Glutamatergic neuron (in vitro differentiated cells): ENCODE results near the gene CELSR2. TPM values are rescaled to one million over a fixed set of nuclear protein-coding genes. Genes with fewer than 3 reads are reported as not detected.

ENCODE experiments used
- DNase-seq: peaks from one replicate; pipeline ENCODE4 v3.0.0; 2022
- H3K27ac Mint-ChIP-seq: one replicate; pipeline ENCODE4 v1.8.0; 2020; ENCODE audit warnings: mild to moderate bottlenecking, mixed read lengths, inconsistent platforms; ENCODE audit not compliant: unreplicated experiment
- H3K27me3 Mint-ChIP-seq: one replicate; pipeline ENCODE4 v1.8.0; 2020; ENCODE audit warnings: mild to moderate bottlenecking, moderate library complexity, mixed read lengths, inconsistent platforms; ENCODE audit not compliant: unreplicated experiment
- H3K36me3 Mint-ChIP-seq: one replicate; pipeline ENCODE4 v1.8.0; 2020; ENCODE audit warnings: mild to moderate bottlenecking, mixed read lengths, inconsistent platforms; ENCODE audit not compliant: unreplicated experiment
- H3K4me1 Mint-ChIP-seq: one replicate; pipeline ENCODE4 v1.8.0; 2020; ENCODE audit warnings: mild to moderate bottlenecking, low read depth, mixed read lengths, inconsistent platforms; ENCODE audit not compliant: unreplicated experiment
- H3K4me3 Mint-ChIP-seq: one replicate; pipeline ENCODE4 v1.8.0; 2020; ENCODE audit warnings: mild to moderate bottlenecking, mixed read lengths, inconsistent platforms; ENCODE audit not compliant: unreplicated experiment
- H3K9me3 Mint-ChIP-seq: one replicate; pipeline ENCODE4 v1.8.0; 2020; ENCODE audit warnings: mild to moderate bottlenecking, moderate library complexity, mixed read lengths, inconsistent platforms; ENCODE audit not compliant: unreplicated experiment
- total RNA-seq: library from RNA; stranded (reverse); fragmentation: NEBNext Ultra II Directional; extraction: Animal tissue kit (Norgen Biotek cat#: 25700); gene quantifications from one replicate; pipeline ENCODE4 v1.2.1, GENCODE V29; 2021; ENCODE audit not compliant: unreplicated experiment
- TF ChIP-seq, protein P1 (sequence below): fragments of 200-600 bp; sonication (generic); IDR thresholded peaks from one replicate; pipeline ENCODE4 v1.5.0; 2021; ENCODE audit not compliant: partially characterized antibody, unreplicated experiment

Gene CELSR2
- total RNA-seq, 1 donor from 2014 or later: 181 TPM

DNA sequence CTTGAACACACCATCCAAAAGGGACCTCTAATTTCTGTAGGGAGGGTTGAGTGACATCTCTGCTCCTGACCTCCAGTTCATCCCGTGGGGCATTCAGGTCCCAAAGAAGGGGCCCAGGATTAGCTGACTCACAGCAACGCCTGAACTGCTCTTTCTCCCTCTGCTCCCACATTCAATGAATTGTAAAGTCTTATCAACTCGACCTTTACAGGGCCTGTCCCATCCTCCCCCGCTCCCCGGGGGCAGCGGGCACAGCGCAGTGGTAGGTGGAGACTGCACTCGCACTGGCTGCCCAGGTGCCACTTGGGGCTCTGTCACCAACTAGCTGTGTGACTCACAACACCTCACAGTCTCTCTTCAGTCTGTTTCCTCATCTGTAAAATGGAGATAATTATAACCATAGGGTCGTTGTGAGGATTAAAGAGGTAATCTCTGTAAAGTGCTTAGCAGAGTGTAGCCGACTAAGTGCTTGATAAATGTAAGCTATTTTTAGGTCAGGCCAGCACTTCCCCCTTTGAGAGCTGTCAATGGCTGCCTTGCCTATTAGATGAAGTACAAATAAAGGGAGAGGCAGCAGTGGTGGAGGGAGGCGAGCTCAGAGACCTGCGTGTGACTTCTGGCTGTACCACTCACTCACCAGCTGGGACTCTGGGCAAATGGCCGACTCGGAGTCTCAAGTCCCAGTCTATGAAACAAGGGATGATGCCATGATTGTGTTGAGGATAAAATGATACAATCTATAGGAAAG is 58.1 kb downstream of the CELSR2 start:
- TF ChIP-seq, protein P1, sequence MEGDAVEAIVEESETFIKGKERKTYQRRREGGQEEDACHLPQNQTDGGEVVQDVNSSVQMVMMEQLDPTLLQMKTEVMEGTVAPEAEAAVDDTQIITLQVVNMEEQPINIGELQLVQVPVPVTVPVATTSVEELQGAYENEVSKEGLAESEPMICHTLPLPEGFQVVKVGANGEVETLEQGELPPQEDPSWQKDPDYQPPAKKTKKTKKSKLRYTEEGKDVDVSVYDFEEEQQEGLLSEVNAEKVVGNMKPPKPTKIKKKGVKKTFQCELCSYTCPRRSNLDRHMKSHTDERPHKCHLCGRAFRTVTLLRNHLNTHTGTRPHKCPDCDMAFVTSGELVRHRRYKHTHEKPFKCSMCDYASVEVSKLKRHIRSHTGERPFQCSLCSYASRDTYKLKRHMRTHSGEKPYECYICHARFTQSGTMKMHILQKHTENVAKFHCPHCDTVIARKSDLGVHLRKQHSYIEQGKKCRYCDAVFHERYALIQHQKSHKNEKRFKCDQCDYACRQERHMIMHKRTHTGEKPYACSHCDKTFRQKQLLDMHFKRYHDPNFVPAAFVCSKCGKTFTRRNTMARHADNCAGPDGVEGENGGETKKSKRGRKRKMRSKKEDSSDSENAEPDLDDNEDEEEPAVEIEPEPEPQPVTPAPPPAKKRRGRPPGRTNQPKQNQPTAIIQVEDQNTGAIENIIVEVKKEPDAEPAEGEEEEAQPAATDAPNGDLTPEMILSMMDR: no peak
- peak; percentile 35 for DNase-seq
- Mint-ChIP-seq H3K27me3 (peaks cover 10% of the 10 kb centered on the region), H3K4me1 (peaks cover 50% of the 10 kb centered on the region), H3K4me3 (peak overlapping the region; percentile 74), H3K27ac (peak overlapping the region; percentile 91), H3K9me3 (peaks cover 7% of the 10 kb centered on the region), H3K36me3 (no peaks in the 10 kb centered on the region)

DNA sequence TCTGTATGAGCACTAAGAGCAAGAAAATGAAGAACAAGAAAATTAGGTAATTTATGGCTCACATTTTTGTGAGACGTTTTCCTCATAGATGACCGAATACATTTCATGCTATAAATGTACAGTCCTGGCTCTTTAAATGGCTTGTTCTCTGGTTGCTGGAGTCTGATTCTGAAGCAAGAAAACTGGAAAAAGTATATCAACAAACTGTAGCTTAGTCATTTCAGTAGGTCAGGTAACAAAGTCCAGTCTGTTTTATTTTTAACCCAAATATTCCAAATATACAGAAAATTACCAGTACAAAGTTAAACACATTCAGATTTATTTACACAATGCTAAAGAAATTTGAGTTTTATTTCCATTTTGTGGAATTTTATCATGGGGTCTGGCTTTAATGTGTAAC is 60.0 kb downstream of the CELSR2 start:
- Mint-ChIP-seq H3K4me1 (peaks cover 59% of the 10 kb centered on the region), H3K27me3 (peaks cover 12% of the 10 kb centered on the region), H3K9me3 (peaks cover 7% of the 10 kb centered on the region), H3K27ac (peak overlapping the region; percentile 72), H3K36me3 (peaks cover 2% of the 10 kb centered on the region), H3K4me3 (peak overlapping the region; percentile 42)
- TF ChIP-seq, protein P1: no peak
- no peak for DNase-seq

DNA sequence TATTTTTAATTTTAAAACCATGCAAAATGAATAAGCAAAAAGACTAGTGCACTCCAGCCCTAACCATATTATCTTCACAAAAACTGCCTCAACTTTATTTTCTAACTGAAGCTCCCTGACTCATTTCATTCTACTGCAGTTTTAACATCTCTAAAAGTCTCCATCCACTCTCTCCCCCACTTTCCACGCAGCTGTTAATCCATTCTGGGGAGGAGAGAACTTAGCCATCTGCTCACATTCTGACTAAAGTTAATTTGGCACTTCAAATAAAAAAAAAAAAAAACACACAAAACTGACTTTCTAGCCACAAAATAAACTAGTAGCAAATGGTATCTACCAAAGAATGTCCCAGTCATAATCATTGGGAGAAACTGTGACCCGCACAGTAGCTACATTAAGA is 62.9 kb downstream of the CELSR2 start:
- peak overlapping the region; percentile 30 for H3K27ac Mint-ChIP-seq
- peaks cover 7% of the 10 kb centered on the region for H3K27me3 Mint-ChIP-seq
- TF ChIP-seq, protein P1: no peak
- peaks cover 45% of the 10 kb centered on the region for H3K4me1 Mint-ChIP-seq
- H3K9me3 Mint-ChIP-seq: peaks cover 5% of the 10 kb centered on the region
- H3K4me3 Mint-ChIP-seq: peak overlapping the region; percentile 59
- H3K36me3 Mint-ChIP-seq: peaks cover 8% of the 10 kb centered on the region
- DNase-seq: no peak

DNA sequence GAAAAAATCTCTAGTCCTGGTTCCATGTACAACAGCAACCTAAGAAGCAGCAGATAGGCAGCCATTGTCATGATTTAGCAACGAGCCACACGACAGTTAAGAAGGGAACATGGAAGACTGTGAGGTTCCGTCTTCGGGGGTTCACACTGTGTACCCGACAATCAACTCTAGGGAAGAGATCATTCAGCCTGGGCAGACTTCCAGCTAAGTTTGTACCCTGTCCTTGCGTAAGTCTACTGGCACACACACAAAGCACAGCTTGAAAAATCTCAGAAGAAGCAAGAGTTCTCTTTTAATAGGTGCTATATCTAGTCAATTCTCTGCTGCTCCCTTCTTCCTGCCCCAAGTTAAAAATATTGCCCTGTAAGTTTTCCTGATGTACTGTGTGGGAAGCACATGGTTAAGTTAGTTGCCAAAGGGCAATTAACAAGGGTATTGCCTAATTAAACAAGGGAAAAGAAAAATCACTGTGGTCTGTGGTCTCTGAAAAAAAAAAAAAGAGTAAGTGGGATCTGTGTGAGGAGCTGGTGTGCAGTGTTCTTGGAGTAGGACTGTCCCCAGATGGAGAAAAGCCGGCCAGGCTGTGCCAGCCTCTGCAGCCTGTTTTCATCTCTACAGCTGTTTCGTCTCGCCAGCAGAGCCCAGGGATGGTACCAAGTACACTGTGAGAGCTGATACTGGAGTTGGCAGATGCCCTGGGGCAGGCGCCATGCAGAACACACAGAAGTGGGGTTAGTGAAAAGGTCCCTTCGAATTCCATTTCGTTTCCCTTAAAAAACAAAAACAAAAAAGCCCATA is 63.8 kb downstream of the CELSR2 start:
- Mint-ChIP-seq H3K4me3 (peak overlapping the region; percentile 30), H3K27me3 (peaks cover 5% of the 10 kb centered on the region), H3K36me3 (peaks cover 8% of the 10 kb centered on the region), H3K27ac (peak overlapping the region; percentile 74), H3K4me1 (peaks cover 38% of the 10 kb centered on the region), H3K9me3 (peaks cover 5% of the 10 kb centered on the region)
- TF ChIP-seq, protein P1: no peak
- no peak for DNase-seq

DNA sequence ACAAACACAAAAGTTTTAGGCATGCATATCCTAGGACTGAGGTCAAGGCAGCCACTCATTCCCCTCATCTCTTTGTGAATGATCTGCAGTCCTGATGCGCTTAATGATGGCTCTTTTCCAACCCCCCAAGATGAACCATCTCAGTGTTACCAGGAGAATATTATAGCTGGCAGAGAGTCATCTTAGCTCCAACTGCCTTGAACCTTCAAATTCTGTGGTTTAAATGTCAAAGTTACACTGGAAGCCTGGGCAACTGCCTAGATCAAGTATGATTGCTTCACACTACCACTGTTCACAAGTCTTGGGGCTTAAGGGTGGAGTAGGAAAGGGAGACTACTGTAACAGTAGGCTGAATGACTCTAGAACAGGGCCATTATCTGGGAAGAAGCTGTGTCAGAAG is 65.5 kb downstream of the CELSR2 start:
- H3K9me3 Mint-ChIP-seq: no peaks in the 10 kb centered on the region
- TF ChIP-seq, protein P1: no peak
- DNase-seq: no peak
- H3K27me3 Mint-ChIP-seq: peaks cover 5% of the 10 kb centered on the region
- peaks cover 8% of the 10 kb centered on the region for H3K36me3 Mint-ChIP-seq
- no peak overlapping the region for H3K27ac Mint-ChIP-seq
- H3K4me1 Mint-ChIP-seq: peaks cover 27% of the 10 kb centered on the region
- H3K4me3 Mint-ChIP-seq: no peak overlapping the region
